ENCODE measurements around the gene COPS4. TPM values are rescaled to one million over a fixed set of nuclear protein-coding genes. Genes with fewer than 3 reads are reported as not detected.

COPS4 gene
- total RNA-seq, 1 experiment from 2014 or later, result 28.6 TPM

- H3K36me3 ChIP-seq (ENCODE audit: control insufficient read depth in 1 of 2, insufficient read depth in 2 of 2, low read length in 2 of 2), result no peaks in the 10 kb centered on the region
- ChIA-PET RAD21 (ENCODE audit: low non-redundant PET in 1 of 2, low total read pairs in 2 of 2, uncharacterized antibody in 2 of 2, unreplicated experiment in 2 of 2) (interaction anchor here in 1 of 2 experiments (1.7 kb wide), 1 partner anchor 111 kb away, joined by 6 read pairs; the partner anchor contains the start of gene THAP9), POLR2A (interaction anchor here (1.1 to 1.2 kb wide), 2 partner anchors 23 to 112 kb away, joined by 3 to 5 read pairs; partner anchors contain the start of genes COPS4 and THAP9), CTCF (interaction anchor here (1.5 kb wide), 1 partner anchor 241 kb away, joined by 3 read pairs; no protein-coding TSS in a partner anchor)
- no peak overlapping the region for H2AFZ ChIP-seq (ENCODE audit: low read depth, low read length, poor library complexity, severe bottlenecking)
- intact Hi-C loops (cut with micrococcal nuclease), result loop anchor here (5.0 kb wide), 1 partner anchor 246 kb away; no protein-coding TSS in a partner anchor
- H3K79me2 ChIP-seq (ENCODE audit: insufficient read depth, low read length), result peaks cover 55% of the 10 kb centered on the region
- H3K9me2 ChIP-seq (ENCODE audit: insufficient read depth), result no peaks in the 10 kb centered on the region
- H4K20me1 ChIP-seq (ENCODE audit: insufficient read depth), result no peaks in the 10 kb centered on the region
- H3K4me1 ChIP-seq (ENCODE audit: control insufficient read depth in 1 of 2, insufficient read depth in 2 of 2, low read length in 2 of 2), result peaks cover 11 to 31% of the 10 kb centered on the region in 2 experiments
- H3K27ac ChIP-seq (ENCODE audit: low read depth, low read length), result peak overlapping the region; percentile 72; the same call in 1 of the 2 replicates
- H3K4me2 ChIP-seq (ENCODE audit: low read length), result peak overlapping the region; percentile 90
- no peak for ATAC-seq
- peak overlapping the region; percentile 85 for H3K9ac ChIP-seq (ENCODE audit: low read length)
- TF ChIP-seq ZNF274 (IDR thresholded peaks at IDR 0.05; ENCODE audit: low read depth, low read length) (no peak), YY1 (IDR thresholded peaks at IDR 0.05; ENCODE audit: extremely low read depth, insufficient replicate concordance, low read depth, low read length) (no peak), POLR2AphosphoS5 (IDR thresholded peaks at IDR 0.05; ENCODE audit: low read depth, low read length) (no peak), ZFX (IDR thresholded peaks at IDR 0.05) (no peak), ZBTB33 (IDR thresholded peaks at IDR 0.05; ENCODE audit: extremely low read depth, insufficient replicate concordance, low read length) (no peak), REST (IDR thresholded peaks at IDR 0.05; ENCODE audit: low read depth) (no peak), POLR2A (IDR thresholded peaks at IDR 0.05; ENCODE audit: borderline replicate concordance, extremely low read depth, insufficient read depth, insufficient read length) (no peak), JUND (IDR thresholded peaks at IDR 0.05) (no peak), SIN3A (IDR thresholded peaks at IDR 0.05; ENCODE audit: low read depth) (no peak), TCF7L2 (IDR thresholded peaks at IDR 0.05; ENCODE audit: borderline replicate concordance, extremely low read depth, insufficient read depth, insufficient read length) (no peak), FOSL1 (IDR thresholded peaks at IDR 0.05; ENCODE audit: low read depth) (no peak), CBX3 (IDR thresholded peaks at IDR 0.05; ENCODE audit: low read depth) (no peak), RAD21 (IDR thresholded peaks at IDR 0.05; ENCODE audit: low read depth) (no peak)
- TF ChIP-seq, protein P1, sequence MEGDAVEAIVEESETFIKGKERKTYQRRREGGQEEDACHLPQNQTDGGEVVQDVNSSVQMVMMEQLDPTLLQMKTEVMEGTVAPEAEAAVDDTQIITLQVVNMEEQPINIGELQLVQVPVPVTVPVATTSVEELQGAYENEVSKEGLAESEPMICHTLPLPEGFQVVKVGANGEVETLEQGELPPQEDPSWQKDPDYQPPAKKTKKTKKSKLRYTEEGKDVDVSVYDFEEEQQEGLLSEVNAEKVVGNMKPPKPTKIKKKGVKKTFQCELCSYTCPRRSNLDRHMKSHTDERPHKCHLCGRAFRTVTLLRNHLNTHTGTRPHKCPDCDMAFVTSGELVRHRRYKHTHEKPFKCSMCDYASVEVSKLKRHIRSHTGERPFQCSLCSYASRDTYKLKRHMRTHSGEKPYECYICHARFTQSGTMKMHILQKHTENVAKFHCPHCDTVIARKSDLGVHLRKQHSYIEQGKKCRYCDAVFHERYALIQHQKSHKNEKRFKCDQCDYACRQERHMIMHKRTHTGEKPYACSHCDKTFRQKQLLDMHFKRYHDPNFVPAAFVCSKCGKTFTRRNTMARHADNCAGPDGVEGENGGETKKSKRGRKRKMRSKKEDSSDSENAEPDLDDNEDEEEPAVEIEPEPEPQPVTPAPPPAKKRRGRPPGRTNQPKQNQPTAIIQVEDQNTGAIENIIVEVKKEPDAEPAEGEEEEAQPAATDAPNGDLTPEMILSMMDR (IDR thresholded peaks at IDR 0.05 in 2 of 3, conservative IDR thresholded peaks at IDR 0.05 in 1 of 3; ENCODE audit: borderline replicate concordance in 1 of 3, insufficient read depth in 1 of 3, low read depth in 2 of 3, low read length in 2 of 3), result no peak
- TF ChIP-seq, protein P2, sequence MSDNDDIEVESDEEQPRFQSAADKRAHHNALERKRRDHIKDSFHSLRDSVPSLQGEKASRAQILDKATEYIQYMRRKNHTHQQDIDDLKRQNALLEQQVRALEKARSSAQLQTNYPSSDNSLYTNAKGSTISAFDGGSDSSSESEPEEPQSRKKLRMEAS (IDR thresholded peaks at IDR 0.05), result no peak
- H3K27me3 ChIP-seq (ENCODE audit: insufficient read depth, low read length), result no peaks in the 10 kb centered on the region
- BruUV-seq (replicated peaks), result no TSS peak
- no peaks in the 10 kb centered on the region for H3K9me3 ChIP-seq (ENCODE audit: control insufficient read depth in 1 of 2, insufficient read depth in 1 of 2, low read depth in 1 of 2, low read length in 2 of 2)
- DNase-seq (ENCODE audit: low read depth, low spot score), result no peak
- peak overlapping the region; percentile 69 to 82 for H3K4me3 ChIP-seq (replicated peaks in 1 of 2; ENCODE audit: low read depth in 1 of 2, low read length in 2 of 2)
Measured at GRCh38 chr4:83011689-83012199, 23.2 kb upstream of the COPS4 start.
